ENCODE results near the gene LRP10.

DNA sequence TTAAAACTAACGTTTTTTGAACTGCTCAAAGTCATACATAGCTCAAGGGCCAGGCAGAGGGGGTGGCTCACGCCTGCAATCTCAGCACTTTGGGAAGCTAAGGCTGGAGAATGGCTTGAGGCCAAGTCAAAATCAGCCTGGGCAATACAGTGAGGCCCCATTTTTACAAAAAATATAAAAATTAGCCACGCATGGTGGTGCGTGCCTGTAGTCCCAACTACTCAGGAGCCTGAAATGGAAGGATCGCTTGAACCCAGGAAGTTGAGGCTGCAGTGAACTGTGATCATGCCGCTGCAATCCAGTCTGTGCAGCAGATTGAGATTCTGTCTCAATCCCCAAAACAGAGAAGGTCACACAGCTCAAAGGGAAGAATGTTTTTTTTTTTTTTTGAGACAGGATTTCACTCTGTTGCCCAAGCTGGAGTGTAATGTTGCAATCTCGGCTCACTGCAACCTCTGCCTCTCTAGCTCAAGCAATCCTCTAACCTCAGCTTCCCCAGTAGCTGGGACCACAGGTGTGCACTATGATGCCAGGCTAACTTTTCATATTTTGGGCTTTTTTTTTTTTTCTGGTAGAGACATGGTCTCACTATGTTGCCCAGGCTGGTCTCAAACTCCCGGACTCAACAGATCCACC is 44.5 kb downstream of the LRP10 start:
- TF ChIP-seq, protein P1, sequence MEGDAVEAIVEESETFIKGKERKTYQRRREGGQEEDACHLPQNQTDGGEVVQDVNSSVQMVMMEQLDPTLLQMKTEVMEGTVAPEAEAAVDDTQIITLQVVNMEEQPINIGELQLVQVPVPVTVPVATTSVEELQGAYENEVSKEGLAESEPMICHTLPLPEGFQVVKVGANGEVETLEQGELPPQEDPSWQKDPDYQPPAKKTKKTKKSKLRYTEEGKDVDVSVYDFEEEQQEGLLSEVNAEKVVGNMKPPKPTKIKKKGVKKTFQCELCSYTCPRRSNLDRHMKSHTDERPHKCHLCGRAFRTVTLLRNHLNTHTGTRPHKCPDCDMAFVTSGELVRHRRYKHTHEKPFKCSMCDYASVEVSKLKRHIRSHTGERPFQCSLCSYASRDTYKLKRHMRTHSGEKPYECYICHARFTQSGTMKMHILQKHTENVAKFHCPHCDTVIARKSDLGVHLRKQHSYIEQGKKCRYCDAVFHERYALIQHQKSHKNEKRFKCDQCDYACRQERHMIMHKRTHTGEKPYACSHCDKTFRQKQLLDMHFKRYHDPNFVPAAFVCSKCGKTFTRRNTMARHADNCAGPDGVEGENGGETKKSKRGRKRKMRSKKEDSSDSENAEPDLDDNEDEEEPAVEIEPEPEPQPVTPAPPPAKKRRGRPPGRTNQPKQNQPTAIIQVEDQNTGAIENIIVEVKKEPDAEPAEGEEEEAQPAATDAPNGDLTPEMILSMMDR (conservative IDR thresholded peaks at IDR 0.05; ENCODE audit: low read depth, low read length), result no peak
- TF ChIP-seq CEBPB (IDR thresholded peaks at IDR 0.05; ENCODE audit: low read depth, low read length) (peak; percentile 84), POLR2A (IDR thresholded peaks at IDR 0.05; ENCODE audit: low read depth, low read length) (no peak), MAFK (IDR thresholded peaks at IDR 0.05; ENCODE audit: low read depth, low read length) (no peak), RAD21 (IDR thresholded peaks at IDR 0.05; ENCODE audit: low read length) (no peak), SMC3 (IDR thresholded peaks at IDR 0.05; ENCODE audit: low read depth, low read length) (no peak), RCOR1 (IDR thresholded peaks at IDR 0.05; ENCODE audit: insufficient replicate concordance, low read length) (no peak)
